HepG2 (cell line): ENCODE data around the gene UBE2U. TPM values are rescaled to one million over a fixed set of nuclear protein-coding genes. Genes with fewer than 3 reads are reported as not detected.

Experiments
- ATAC-seq: fragments of 200-7000 bp; cut with Tn5 transposase; 3 replicates; pipeline ENCODE4 v1.9.1; 2020; ENCODE audit warnings: mild to moderate bottlenecking, moderate library complexity
- BruUV-seq: library from RNA; stranded (reverse); fragments of 400-500 nt; replicated peaks from 2 replicates; lab custom pipeline; 2021; lab: Mats Ljungman, UMichigan
- CTCF ChIA-PET: fragments of 300-600 bp; formaldehyde crosslinking; extraction: SDS; loops from one replicate; lab custom pipeline; 2021; ENCODE audit warnings: low total read pairs, inconsistent platforms, low intra/inter-chr PET ratio; lab: Yijun Ruan, JAX
- POLR2A ChIA-PET: fragments of 350-600 bp; sonication (Branson Sonifier 250); formaldehyde crosslinking; loops from one replicate; lab custom pipeline; 2020; ENCODE audit warnings: antibody characterized with exemption, inconsistent platforms; lab: Yijun Ruan, JAX
- DNase-seq: peaks from one replicate; pipeline ENCODE4 v3.0.0-alpha.2; 2015; ENCODE audit warnings: low spot score
- FAIRE-seq: peaks from 3 replicates; lab custom pipeline; 2011; peaks lifted over from hg19 to GRCh38; lab: Jason Lieb, UNC
- H2AFZ ChIP-seq: one replicate; pipeline ENCODE4 v1.6.1; 2011; ENCODE audit warnings: low read length, inconsistent platforms
- H3K27ac ChIP-seq: fragments of 300-600 bp; 3 replicates; pipeline ENCODE4 v1.8.0; 2011; ENCODE audit warnings: mixed run types, mild to moderate bottlenecking, mixed read lengths, low read length, inconsistent platforms; ENCODE audit not compliant: insufficient read depth; ENCODE audit errors: extremely low read length
- H3K27me3 ChIP-seq, 2 experiments: fragments of 200-600 bp in 1 of 2; 2 replicates in 1 of 2; 3 replicates in 1 of 2; pipeline versions ENCODE4 v1.6.0 to v1.8.0; 2011; ENCODE audit warnings: low read length in 2 of 2, mild to moderate bottlenecking in 2 of 2, moderate library complexity in 2 of 2, inconsistent platforms in 1 of 2; ENCODE audit not compliant: insufficient read depth in 2 of 2, control insufficient read depth in 1 of 2
- H3K36me3 ChIP-seq, 2 experiments: fragments of 200-600 bp in 1 of 2; replicated peaks in 1 of 2; 2 replicates in 1 of 2; 3 replicates in 1 of 2; pipeline versions ENCODE4 v1.5.1 to v1.8.0; 2011; ENCODE audit warnings: low read length in 2 of 2, inconsistent platforms in 1 of 2; ENCODE audit not compliant: insufficient read depth in 2 of 2, control insufficient read depth in 1 of 2
- H3K4me1 ChIP-seq: 2 replicates; pipeline ENCODE4 v1.5.1; 2012; ENCODE audit warnings: low read length, inconsistent platforms; ENCODE audit not compliant: insufficient read depth
- H3K4me2 ChIP-seq: 2 replicates; pipeline ENCODE4 v1.6.0; 2011; ENCODE audit warnings: low read depth, low read length, inconsistent platforms
- H3K4me3 ChIP-seq, 3 experiments: fragments of 200-600 bp in 1 of 3; sonication (generic), shearing (Covaris generic) in 1 of 3; replicated peaks in 1 of 3; 2 replicates each; pipeline ENCODE4 v1.5.1; 2011 to 2016; ENCODE audit warnings: low read length in 3 of 3, inconsistent platforms in 2 of 3, low read depth in 2 of 3, mild to moderate bottlenecking in 2 of 3, control low read depth in 1 of 3, mixed read lengths in 1 of 3; ENCODE audit not compliant: insufficient read depth in 1 of 3
- H3K79me2 ChIP-seq: one replicate; pipeline ENCODE4 v1.6.1; 2011; ENCODE audit warnings: low read length, inconsistent platforms; ENCODE audit not compliant: insufficient read depth
- H3K9ac ChIP-seq: 2 replicates; pipeline ENCODE4 v1.6.0; 2011; ENCODE audit warnings: mild to moderate bottlenecking, low read depth, low read length, inconsistent platforms; ENCODE audit not compliant: insufficient read depth
- H3K9me3 ChIP-seq: 2 replicates; pipeline ENCODE4 v1.5.1; 2012; ENCODE audit warnings: mild to moderate bottlenecking, low read length
- H4K20me1 ChIP-seq: 2 replicates; pipeline ENCODE4 v1.6.0; 2011; ENCODE audit warnings: inconsistent platforms, mild to moderate bottlenecking, low read length, moderate library complexity; ENCODE audit not compliant: insufficient read depth
- GABPB1 ChIP-seq: IDR thresholded peaks from 2 replicates; pipeline ENCODE4 v1.6.1; 2016; ENCODE audit warnings: mild to moderate bottlenecking, missing genetic modification reagents, moderate library complexity, missing compliant biosample characterization
- PRMT3 ChIP-seq: sonication (generic); formaldehyde crosslinking; IDR thresholded peaks from 2 replicates; pipeline ENCODE4 v1.8.1; 2022; ENCODE audit warnings: low read depth, mild to moderate bottlenecking, moderate library complexity, missing genetic modification reagents, borderline replicate concordance
- SMC3 ChIP-seq: IDR thresholded peaks from 2 replicates; pipeline ENCODE4 v1.6.1; 2011; ENCODE audit warnings: low read length, improper control_type of control experiment
- ZMYM4 ChIP-seq: sonication (generic); formaldehyde crosslinking; IDR thresholded peaks from 2 replicates; pipeline ENCODE4 v1.8.1; 2023; ENCODE audit warnings: mild to moderate bottlenecking, missing genetic modification reagents
- ZNF367 ChIP-seq: sonication (generic); formaldehyde crosslinking; IDR thresholded peaks from 2 replicates; pipeline ENCODE4 v1.4.0; 2020; ENCODE audit warnings: missing genetic modification reagents, borderline replicate concordance
- ZNF598 ChIP-seq: sonication (generic); formaldehyde crosslinking; IDR thresholded peaks from 2 replicates; pipeline ENCODE4 v1.5.1; 2020; ENCODE audit warnings: mild to moderate bottlenecking, missing genetic modification reagents, borderline replicate concordance
- ZNF776 ChIP-seq: sonication (generic); formaldehyde crosslinking; IDR thresholded peaks from 2 replicates; pipeline ENCODE4 v1.4.0; 2020; ENCODE audit warnings: mild to moderate bottlenecking, missing genetic modification reagents
- ZNF792 ChIP-seq: IDR thresholded peaks from 2 replicates; pipeline ENCODE4 v1.6.1; 2016
- ZNF83 ChIP-seq: sonication (generic); formaldehyde crosslinking; IDR thresholded peaks from 2 replicates; pipeline ENCODE4 v1.4.0; 2020; ENCODE audit warnings: missing genetic modification reagents, mild to moderate bottlenecking, borderline replicate concordance
- ZNF841 ChIP-seq: sonication (generic); formaldehyde crosslinking; IDR thresholded peaks from 2 replicates; pipeline ENCODE4 v1.8.1; 2023; ENCODE audit warnings: missing genetic modification reagents, borderline replicate concordance
- WGBS: methylation state at CpG from one replicate; pipeline ENCODE4 v1.1.6; 2017; ENCODE audit warnings: low lambda C conversion rate; 5-methylcytosine and 5-hydroxymethylcytosine counted together
- in situ Hi-C: cut with HindIII; loops from 2 replicates; pipeline ENCODE4 v1.10.0; 2017; ENCODE audit warnings: low pct_unique_long_range_greater_than_20kb; ENCODE audit not compliant: extremely low pct_ligation_motif_present
- intact Hi-C: fragments of 100-400 bp; cut with micrococcal nuclease; formaldehyde crosslinking; loops from one replicate; pipeline ENCODE4 v1.10.0; 2022; ENCODE audit not compliant: unreplicated experiment
- polyA plus RNA-seq, 8 experiments: library from polyadenylated mRNA; depleted of rRNA in 3 of 8; stranded (reverse) in 7 of 8; unstranded in 1 of 8; fragments of >200 nt; fragmentation: Illumina TruSeq in 4 of 8; extraction: Trizol in 4 of 8; gene quantifications; 2 replicates each; pipeline versions ENCODE4 v1.2.1 to v1.2.3, GENCODE V29; 2011 to 2016; ENCODE audit warnings: low read depth in 4 of 8, missing spikeins in 1 of 8, mixed read lengths in 1 of 8; ENCODE audit not compliant: insufficient read depth in 1 of 8
- total RNA-seq, 5 experiments: library from RNA; depleted of rRNA; stranded (reverse); fragments of >200 nt; fragmentation: Illumina TruSeq; extraction: Trizol; gene quantifications; 2 replicates each; pipeline ENCODE4 v1.2.3, GENCODE V29; 2016; ENCODE audit warnings: low read depth in 1 of 5

The UBE2U gene
- total and polyA plus RNA-seq, 2 of the 13 experiments (the other 11 are each of a cell fraction or from before 2014, with no cell fraction given) = not detected

DNA sequence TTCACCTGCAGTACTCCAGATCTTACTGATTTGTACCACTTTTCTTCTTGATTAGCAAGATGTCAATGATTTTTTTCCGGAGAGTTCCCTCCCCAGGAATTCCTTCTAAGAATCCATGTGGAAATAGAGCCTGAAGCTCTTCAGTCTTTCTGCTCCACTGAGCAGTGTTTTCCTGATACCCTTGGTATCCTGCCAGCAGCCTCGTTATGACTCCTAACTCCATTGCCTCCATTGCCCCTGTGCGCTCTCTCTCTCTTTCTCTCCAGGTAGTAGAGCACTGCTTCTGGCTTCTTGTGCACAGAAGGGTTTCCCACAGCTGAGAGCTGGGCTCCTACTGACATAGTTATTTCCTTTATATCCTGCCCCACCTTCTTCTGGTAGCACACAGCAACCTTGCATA, 12.2 kb downstream of the UBE2U start:
- Histone ChIP-seq H4K20me1 (no peaks in the 10 kb centered on the region), H2AFZ (no peak overlapping the region), H3K4me3 (no peak overlapping the region), H3K27ac (no peak overlapping the region), H3K4me2 (no peak overlapping the region), H3K9ac (no peak overlapping the region), H3K36me3 (no peaks in the 10 kb centered on the region), H3K4me1 (no peaks in the 10 kb centered on the region), H3K27me3 (0 out of 5 replicates have a peak, but pooled peaks cover 0 to 4% of the 10 kb centered on the region in 2 experiments), H3K9me3 (no peaks in the 10 kb centered on the region), H3K79me2 (no peaks in the 10 kb centered on the region)
- in situ Hi-C loops = no loop called here
- DNase-seq (no peak), ATAC-seq (no peak), FAIRE-seq (no peak)
- BruUV-seq = no TSS peak
- POLR2A ChIA-PET = no interaction called here
- CTCF ChIA-PET = no interaction called here
- intact Hi-C loops = no loop called here
- TF ChIP-seq ZNF792 (CRISPR knock-in tag) (no peak), ZNF83 (CRISPR knock-in tag) (no peak), ZNF841 (CRISPR knock-in tag) (no peak)
- WGBS = 35% methylated on average over 3 of the region's 3 CpGs

GRCh38 chr1:64220241-64220640, 16.8 kb downstream of the UBE2U start:
- H3K27me3 ChIP-seq = 0 out of 5 replicates have a peak, but pooled peaks cover 0 to 4% of the 10 kb centered on the region in 2 experiments
- 8% methylated on average over 5 of the region's 5 CpGs for WGBS
- DNase-seq (no peak), ATAC-seq (no peak), FAIRE-seq (no peak)
- POLR2A ChIA-PET = no interaction called here
- BruUV-seq = no TSS peak
- no peak overlapping the region for H3K27ac ChIP-seq
- H3K9me3 ChIP-seq = no peaks in the 10 kb centered on the region
- no peak overlapping the region for H2AFZ ChIP-seq
- no peaks in the 10 kb centered on the region for H4K20me1 ChIP-seq
- no peak overlapping the region for H3K4me3 ChIP-seq
- no peak overlapping the region for H3K9ac ChIP-seq
- H3K4me2 ChIP-seq = no peak overlapping the region
- TF ChIP-seq ZNF367 (CRISPR knock-in tag) = no peak
- TF ChIP-seq PRMT3 (CRISPR knock-in tag) = no peak
- TF ChIP-seq ZNF776 (CRISPR knock-in tag) = no peak
- no peak for TF ChIP-seq ZMYM4 (CRISPR knock-in tag)
- no peak for TF ChIP-seq SMC3
- no peak for TF ChIP-seq GABPB1
- TF ChIP-seq ZNF598 (CRISPR knock-in tag) = no peak
- CTCF ChIA-PET = no interaction called here
- intact Hi-C loops = no loop called here
- H3K36me3 ChIP-seq = no peaks in the 10 kb centered on the region
- in situ Hi-C loops = no loop called here
- no peaks in the 10 kb centered on the region for H3K4me1 ChIP-seq
- H3K79me2 ChIP-seq = no peaks in the 10 kb centered on the region
